Kidney (tissue), 14 donors: ENCODE measurements around the gene HOXA10. TPM values are rescaled to one million over a fixed set of nuclear protein-coding genes. Genes with fewer than 3 reads are reported as not detected.

Experiments used
- DNase-seq, 5 donors: peaks; one replicate each; pipeline ENCODE4 v3.0.0-alpha.2; 2013 to 2020
- FAIRE-seq: peaks from 2 replicates; lab custom pipeline; 2012; peaks lifted over from hg19 to GRCh38; lab: Jason Lieb, UNC
- H3K27ac ChIP-seq, 2 donors: one replicate each; pipeline ENCODE4 v1.7.0; 2013; ENCODE audit warnings: low read depth in 2 of 2, low read length in 2 of 2, inconsistent platforms in 1 of 2
- H3K27me3 ChIP-seq: one replicate; pipeline ENCODE4 v1.7.1; 2013; ENCODE audit warnings: low read length, inconsistent platforms; ENCODE audit not compliant: control insufficient read depth, insufficient read depth
- H3K36me3 ChIP-seq, 3 donors: one replicate each; pipeline versions ENCODE4 v1.7.0 to v1.7.1; 2013; ENCODE audit warnings: low read length in 3 of 3, control low read depth in 1 of 3, inconsistent platforms in 1 of 3; ENCODE audit not compliant: insufficient read depth in 3 of 3, control insufficient read depth in 2 of 3
- H3K4me1 ChIP-seq, 3 donors: one replicate each; pipeline versions ENCODE4 v1.7.0 to v1.7.1; 2013; ENCODE audit warnings: low read length in 3 of 3, inconsistent platforms in 1 of 3, low read depth in 1 of 3; ENCODE audit not compliant: control insufficient read depth in 2 of 3, insufficient read depth in 2 of 3
- H3K4me3 ChIP-seq, 3 donors: one replicate each; pipeline versions ENCODE4 v1.7.0 to v1.8.1; 2013; ENCODE audit warnings: low read length in 3 of 3, control low read depth in 1 of 3, inconsistent platforms in 1 of 3
- H3K9ac ChIP-seq, 3 donors: one replicate each; pipeline versions ENCODE4 v1.7.0 to v1.7.1; 2013; ENCODE audit warnings: low read length in 3 of 3, control low read depth in 1 of 3, inconsistent platforms in 1 of 3
- H3K9me3 ChIP-seq, 3 donors: one replicate each; pipeline versions ENCODE4 v1.7.0 to v1.7.1; 2013; ENCODE audit warnings: low read length in 3 of 3, control low read depth in 1 of 3, inconsistent platforms in 1 of 3; ENCODE audit not compliant: control insufficient read depth in 2 of 3, insufficient read depth in 1 of 3
- intact Hi-C: fragments of 100-400 bp; cut with DNase I; formaldehyde crosslinking; loops from one replicate; pipeline ENCODE4 v1.11.1; 2022
- polyA plus RNA-seq: library from polyadenylated mRNA; stranded (reverse); fragments of 350-450 nt; fragmentation: Illumina TruSeq; extraction: RNeasy Lipid Tissue Mini Kit (QIAGEN cat#74804); gene quantifications from one replicate; pipeline ENCODE4 v1.2.3, GENCODE V29; 2014; ENCODE audit warnings: low read depth, low replicate concordance; ENCODE audit not compliant: insufficient read depth
- total RNA-seq: library from RNA; stranded (reverse); fragmentation: NEBNext Ultra II Directional; extraction: Animal tissue kit (Norgen Biotek cat#: 25700); gene quantifications from one replicate; pipeline ENCODE4 v1.2.1, GENCODE V29; 2021
- TF ChIP-seq, protein P1 (sequence below): IDR thresholded peaks from 3 replicates; pipeline ENCODE4 v1.5.1; 2012; ENCODE audit warnings: mild to moderate bottlenecking, moderate library complexity, borderline replicate concordance; ENCODE audit not compliant: insufficient read depth; ENCODE audit errors: extremely low read depth
- donor health status: control.
- donor health status: control.
- donor health status: control.
- donor health status: control.
- donor health status: control.
- donor health status: DM: yes; HTN: yes; CAD: no.
- donor health status: Normal renal cell carcinoma (clear cell type).

HOXA10 gene
- total and polyA plus RNA-seq, 2 donors from 2014 or later: 16.3 to 17.9 TPM

DNA sequence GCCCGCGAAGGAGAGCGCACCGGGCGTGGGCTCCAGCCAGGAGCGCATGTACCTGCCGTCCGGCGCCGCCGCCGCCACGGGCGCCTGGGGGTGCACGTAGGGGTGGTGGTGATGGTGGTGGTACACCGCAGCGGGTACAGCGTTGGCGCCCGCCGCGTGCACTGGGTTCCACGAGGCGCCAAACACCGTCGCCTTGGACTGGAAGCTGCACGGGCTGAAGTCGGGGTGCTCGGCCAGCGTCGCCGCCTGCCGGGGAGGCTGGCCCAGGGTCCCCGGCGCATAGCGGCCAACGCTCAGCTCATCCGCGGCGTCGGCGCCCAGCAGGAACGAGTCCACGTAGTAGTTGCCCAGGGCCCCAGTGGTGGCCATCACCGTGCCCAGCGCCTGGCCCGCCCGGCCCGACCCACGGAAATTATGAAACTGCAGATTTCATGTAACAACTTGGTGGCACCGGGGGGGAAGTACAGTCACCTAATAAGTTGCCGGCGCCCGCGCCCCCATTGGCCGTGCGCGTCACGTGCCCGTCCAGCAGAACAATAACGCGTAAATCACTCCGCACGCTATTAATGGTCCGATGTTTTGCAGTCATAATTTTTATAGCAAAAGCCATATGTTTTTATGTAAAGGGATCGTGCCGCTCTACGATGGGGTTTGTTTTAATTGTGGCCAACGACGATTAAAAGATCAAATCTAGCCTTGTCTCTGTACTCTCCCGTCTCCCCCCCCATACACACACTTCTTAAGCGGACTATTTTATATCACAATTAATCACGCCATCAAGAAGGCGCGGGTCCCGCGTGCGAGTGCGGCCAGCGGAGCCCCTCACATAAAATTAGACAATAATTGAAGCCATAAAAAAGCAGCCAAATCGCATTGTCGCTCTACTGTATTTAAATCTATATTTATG, 8.8 kb downstream of the HOXA10 start, which contains the start of gene HOXA9:
HOXA9 (minus strand) TSS at position 449 of the 907 bp plus-strand sequence; CDS start at position 369, 80 bp downstream.
- peak within 1 kb of the TSS; percentile 86 to 97 (median 91) for H3K4me3 ChIP-seq
- FAIRE-seq (no peak), DNase-seq (peak; percentile 94 to 98 (median 96))
- peak within 1 kb of the TSS; percentile 88 to 95 (median 94) for H3K9ac ChIP-seq
- TF ChIP-seq, protein P1, sequence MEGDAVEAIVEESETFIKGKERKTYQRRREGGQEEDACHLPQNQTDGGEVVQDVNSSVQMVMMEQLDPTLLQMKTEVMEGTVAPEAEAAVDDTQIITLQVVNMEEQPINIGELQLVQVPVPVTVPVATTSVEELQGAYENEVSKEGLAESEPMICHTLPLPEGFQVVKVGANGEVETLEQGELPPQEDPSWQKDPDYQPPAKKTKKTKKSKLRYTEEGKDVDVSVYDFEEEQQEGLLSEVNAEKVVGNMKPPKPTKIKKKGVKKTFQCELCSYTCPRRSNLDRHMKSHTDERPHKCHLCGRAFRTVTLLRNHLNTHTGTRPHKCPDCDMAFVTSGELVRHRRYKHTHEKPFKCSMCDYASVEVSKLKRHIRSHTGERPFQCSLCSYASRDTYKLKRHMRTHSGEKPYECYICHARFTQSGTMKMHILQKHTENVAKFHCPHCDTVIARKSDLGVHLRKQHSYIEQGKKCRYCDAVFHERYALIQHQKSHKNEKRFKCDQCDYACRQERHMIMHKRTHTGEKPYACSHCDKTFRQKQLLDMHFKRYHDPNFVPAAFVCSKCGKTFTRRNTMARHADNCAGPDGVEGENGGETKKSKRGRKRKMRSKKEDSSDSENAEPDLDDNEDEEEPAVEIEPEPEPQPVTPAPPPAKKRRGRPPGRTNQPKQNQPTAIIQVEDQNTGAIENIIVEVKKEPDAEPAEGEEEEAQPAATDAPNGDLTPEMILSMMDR: no peak
- H3K27me3 ChIP-seq: no peaks in the 10 kb centered on the region
- intact Hi-C loops: no loop called here
- H3K27ac ChIP-seq: peak within 1 kb of the TSS; percentile 94 to 96
- peaks cover 0 to 4% (median 0%) of the 10 kb centered on the region in 3 donors for H3K4me1 ChIP-seq
- H3K36me3 ChIP-seq: peaks cover 0 to 9% (median 5%) of the 10 kb centered on the region in 3 donors
- H3K9me3 ChIP-seq: no peaks in the 10 kb centered on the region

- peaks cover 0 to 9% (median 5%) of the 10 kb centered on the region in 3 donors for H3K36me3 ChIP-seq
- intact Hi-C loops: no loop called here
- H3K9ac ChIP-seq: peak overlapping the region; percentile 88 to 95 (median 94)
- peaks cover 0 to 4% (median 0%) of the 10 kb centered on the region in 3 donors for H3K4me1 ChIP-seq
- no peaks in the 10 kb centered on the region for H3K9me3 ChIP-seq
- peak in 2 of 5 donors; percentile 57 to 84 for DNase-seq
- H3K4me3 ChIP-seq: peak overlapping the region; percentile 86 to 97 (median 91)
- TF ChIP-seq, protein P1: no peak
- no peak for FAIRE-seq
- no peaks in the 10 kb centered on the region for H3K27me3 ChIP-seq
- H3K27ac ChIP-seq: peak overlapping the region; percentile 94 to 96
These were observed 9.6 kb downstream of the HOXA10 start for GRCh38 chr7:27164367-27165088.

GRCh38 chr7:27164045-27164366, 10.1 kb downstream of the HOXA10 start:
- no peak for FAIRE-seq
- intact Hi-C loops: no loop called here
- H3K27ac ChIP-seq: peak overlapping the region; percentile 94 to 96

More at GRCh38 chr7:27164045-27164366, 10.1 kb downstream of the HOXA10 start:
- H3K4me3 ChIP-seq: peak overlapping the region; percentile 86 to 97 (median 91)
- peak overlapping the region; percentile 87 to 95 (median 94) for H3K9ac ChIP-seq
- H3K9me3 ChIP-seq: no peaks in the 10 kb centered on the region
- DNase-seq: no peak
- H3K27me3 ChIP-seq: no peaks in the 10 kb centered on the region
- TF ChIP-seq, protein P1: no peak
- H3K4me1 ChIP-seq: peaks cover 0 to 4% (median 0%) of the 10 kb centered on the region in 3 donors
- H3K36me3 ChIP-seq: peaks cover 0 to 9% (median 5%) of the 10 kb centered on the region in 3 donors
